Astrocyte (in vitro differentiated cells and primary cell): ENCODE measurements around the gene ALDH1B1.

Experiments
- CTCF ChIP-seq: IDR thresholded peaks from 2 replicates; pipeline ENCODE4 v1.5.1; 2011; ENCODE audit warnings: low read depth, mild to moderate bottlenecking, inconsistent platforms, low read length, moderate library complexity; ENCODE audit not compliant: insufficient read depth
- EZH2 ChIP-seq: IDR thresholded peaks from 2 replicates; pipeline ENCODE4 v1.6.1; 2012; ENCODE audit warnings: mild to moderate bottlenecking, low read length, inconsistent platforms; ENCODE audit not compliant: insufficient read depth

GRCh38 chr9:38440516-38440915 is 48.0 kb downstream of the ALDH1B1 start:
- TF ChIP-seq CTCF (no peak), EZH2 (no peak)
